Right hindlimb (tissue), 1 donor: Measurements from ENCODE around the gene KDELR1.
A peak's percentile ranks its signal among the peaks of the same experiment; 100 is the strongest.
"Not testable (repeated sequence)": the region's sequence is repeated elsewhere in the genome, so short reads cannot be mapped to it uniquely, and the experiment has no call there.

ENCODE experiments used
- DNase-seq: peaks from one replicate; pipeline ENCODE4 v3.0.0-alpha.2; 2018

Gene KDELR1

GRCh38 chr19:48397263-48398101, 6.1 kb upstream of the KDELR1 start:
- DNase-seq = no peak

- no peak for DNase-seq
Observed at GRCh38 chr19:48396824-48397176, 5.4 kb upstream of the KDELR1 start.

GRCh38 chr19:48396016-48396823, 4.9 kb upstream of the KDELR1 start:
- peak; percentile 37 for DNase-seq

- no peak for DNase-seq
Observed at GRCh38 chr19:48395499-48395898, 4.1 kb upstream of the KDELR1 start.

- DNase-seq = no peak
Observed at GRCh38 chr19:48395170-48395455, 3.8 kb upstream of the KDELR1 start.

- DNase-seq = peak; percentile 42
Observed at GRCh38 chr19:48394331-48395169, 3.2 kb upstream of the KDELR1 start.

GRCh38 chr19:48393559-48394330, 2.4 kb upstream of the KDELR1 start, which contains the start of gene GRIN2D:
Gene GRIN2D (plus strand): TSS chr19:48393668. CDS start chr19:48398393, 4,725 bp downstream.
- peak; percentile 63 for DNase-seq

- DNase-seq = no peak
Observed at GRCh38 chr19:48392860-48393558, 1.7 kb upstream of the KDELR1 start.

- DNase-seq = not testable (repeated sequence)
Observed at GRCh38 chr19:48392006-48392344, 624 bp upstream of the KDELR1 start.

- peak; percentile 81 for DNase-seq
Observed at GRCh38 chr19:48390188-48391099, 907 bp downstream of the KDELR1 start.

- no peak for DNase-seq
Observed at GRCh38 chr19:48386981-48387380, 4.4 kb downstream of the KDELR1 start.

GRCh38 chr19:48385461-48386087, 5.8 kb downstream of the KDELR1 start:
- DNase-seq = no peak

- no peak for DNase-seq
Observed at GRCh38 chr19:48382286-48382685, 9.1 kb downstream of the KDELR1 start.

- no peak for DNase-seq
Observed at GRCh38 chr19:48381178-48381950, 10.0 kb downstream of the KDELR1 start.

- no peak for DNase-seq
Observed at GRCh38 chr19:48379058-48379457, 12.3 kb downstream of the KDELR1 start.

GRCh38 chr19:48378194-48378570, 13.2 kb downstream of the KDELR1 start:
- no peak for DNase-seq

GRCh38 chr19:48373567-48373966, 17.8 kb downstream of the KDELR1 start:
- no peak for DNase-seq

- no peak for DNase-seq
Observed at GRCh38 chr19:48372904-48373303, 18.4 kb downstream of the KDELR1 start.

- not testable (repeated sequence) for DNase-seq
Observed at GRCh38 chr19:48371771-48372170, 19.6 kb downstream of the KDELR1 start.

- no peak for DNase-seq
Observed at GRCh38 chr19:48371367-48371766, 20.0 kb downstream of the KDELR1 start.
